Activated CD8-positive, alpha-beta memory T cell treated with anti-CD3 and anti-CD28 coated beads, Interleukin-2, amount 10 ng/mL, durations not matched to agents 7 days and 5 days (primary cell): ENCODE data around the gene NHS. TPM values are rescaled to one million over a fixed set of nuclear protein-coding genes. Genes with fewer than 3 reads are reported as not detected.

Source experiments
- ATAC-seq: fragments of 150-1000 bp; cut with Tn5 transposase; one replicate; pipeline ENCODE4 v1.10.0; 2021; ENCODE audit warnings: moderate library complexity
- CTCF ChIA-PET: fragments of 350-600 bp; sonication (Branson Sonifier 250); formaldehyde crosslinking; loops from one replicate; lab custom pipeline; 2021; ENCODE audit warnings: antibody characterized with exemption; lab: Charles Lee
- DNase-seq: peaks from one replicate; pipeline ENCODE4 v3.0.0-alpha.2; 2020
- H3K27ac Mint-ChIP-seq: one replicate; pipeline ENCODE4 v1.8.0; 2021; ENCODE audit warnings: mild to moderate bottlenecking, mixed read lengths
- H3K27me3 Mint-ChIP-seq: one replicate; pipeline ENCODE4 v1.8.0; 2021; ENCODE audit warnings: mixed read lengths
- H3K36me3 Mint-ChIP-seq: one replicate; pipeline ENCODE4 v1.8.0; 2021; ENCODE audit warnings: mild to moderate bottlenecking, mixed read lengths
- H3K4me1 Mint-ChIP-seq: one replicate; pipeline ENCODE4 v1.8.0; 2021; ENCODE audit warnings: mixed read lengths
- H3K4me3 Mint-ChIP-seq: one replicate; pipeline ENCODE4 v1.8.0; 2021; ENCODE audit warnings: mild to moderate bottlenecking, moderate library complexity, mixed read lengths
- H3K9me3 Mint-ChIP-seq: one replicate; pipeline ENCODE4 v1.8.0; 2022; ENCODE audit warnings: low read depth, mixed read lengths
- microRNA-seq: library from miRNA; unstranded; fragments of <30 nt; microRNA quantifications from one replicate; pipeline ENCODE4 v1.2.0, GENCODE V29; 2022
- total RNA-seq, 2 experiments: library from RNA; stranded (reverse); gene quantifications; one replicate each; pipeline ENCODE4 v1.2.3, GENCODE V29; 2021

NHS gene
- total RNA-seq, 2 experiments from 2014 or later = 1.4 to 10.1 TPM

GRCh38 chrX:17759990-17760389, 385.0 kb downstream of the NHS start:
- H3K9me3 Mint-ChIP-seq = no peaks in the 10 kb centered on the region
- ATAC-seq (no peak), DNase-seq (no peak)
- H3K27ac Mint-ChIP-seq = no peak overlapping the region
- no peaks in the 10 kb centered on the region for H3K36me3 Mint-ChIP-seq
- peaks cover 1% of the 10 kb centered on the region for H3K4me1 Mint-ChIP-seq
- no peak overlapping the region for H3K4me3 Mint-ChIP-seq
- H3K27me3 Mint-ChIP-seq = no peaks in the 10 kb centered on the region
- CTCF ChIA-PET = no interaction called here

- CTCF ChIA-PET = no interaction called here
- Mint-ChIP-seq H3K27ac (no peak overlapping the region), H3K36me3 (no peaks in the 10 kb centered on the region), H3K4me3 (no peak overlapping the region), H3K4me1 (no peaks in the 10 kb centered on the region), H3K9me3 (no peaks in the 10 kb centered on the region), H3K27me3 (no peaks in the 10 kb centered on the region)
- no peak for ATAC-seq
- no peak for DNase-seq
Observed at GRCh38 chrX:17767734-17768133, 392.7 kb downstream of the NHS start.

GRCh38 chrX:17768997-17769396, 394.0 kb downstream of the NHS start:
- ATAC-seq (no peak), DNase-seq (no peak)
- H3K27me3 Mint-ChIP-seq = no peaks in the 10 kb centered on the region
- CTCF ChIA-PET = no interaction called here
- H3K4me3 Mint-ChIP-seq = no peak overlapping the region
- no peaks in the 10 kb centered on the region for H3K9me3 Mint-ChIP-seq
- H3K4me1 Mint-ChIP-seq = no peaks in the 10 kb centered on the region
- no peaks in the 10 kb centered on the region for H3K36me3 Mint-ChIP-seq
- no peak overlapping the region for H3K27ac Mint-ChIP-seq

- Mint-ChIP-seq H3K9me3 (no peaks in the 10 kb centered on the region), H3K27me3 (no peaks in the 10 kb centered on the region), H3K4me1 (no peaks in the 10 kb centered on the region), H3K27ac (no peak overlapping the region), H3K4me3 (no peak overlapping the region), H3K36me3 (no peaks in the 10 kb centered on the region)
- DNase-seq (no peak), ATAC-seq (no peak)
- CTCF ChIA-PET = no interaction called here
Observed at GRCh38 chrX:17769701-17770269, 394.8 kb downstream of the NHS start.

GRCh38 chrX:17773221-17773876, 398.3 kb downstream of the NHS start:
- no peaks in the 10 kb centered on the region for H3K9me3 Mint-ChIP-seq
- H3K27me3 Mint-ChIP-seq = no peaks in the 10 kb centered on the region
- no peaks in the 10 kb centered on the region for H3K36me3 Mint-ChIP-seq
- H3K4me3 Mint-ChIP-seq = no peak overlapping the region
- no peak for ATAC-seq
- no peak overlapping the region for H3K27ac Mint-ChIP-seq
- no peaks in the 10 kb centered on the region for H3K4me1 Mint-ChIP-seq
- no peak for DNase-seq
- CTCF ChIA-PET = no interaction called here

GRCh38 chrX:17774053-17774452, 399.1 kb downstream of the NHS start:
- Mint-ChIP-seq H3K4me3 (no peak overlapping the region), H3K27me3 (no peaks in the 10 kb centered on the region), H3K36me3 (no peaks in the 10 kb centered on the region), H3K9me3 (no peaks in the 10 kb centered on the region), H3K27ac (no peak overlapping the region), H3K4me1 (no peaks in the 10 kb centered on the region)
- ATAC-seq (no peak), DNase-seq (no peak)
- CTCF ChIA-PET = no interaction called here

GRCh38 chrX:17778997-17779396, 404.0 kb downstream of the NHS start:
- no peaks in the 10 kb centered on the region for H3K4me1 Mint-ChIP-seq
- H3K27me3 Mint-ChIP-seq = no peaks in the 10 kb centered on the region
- DNase-seq (no peak), ATAC-seq (no peak)
- H3K36me3 Mint-ChIP-seq = no peaks in the 10 kb centered on the region
- CTCF ChIA-PET = no interaction called here
- no peak overlapping the region for H3K27ac Mint-ChIP-seq
- no peaks in the 10 kb centered on the region for H3K9me3 Mint-ChIP-seq
- H3K4me3 Mint-ChIP-seq = no peak overlapping the region

- CTCF ChIA-PET = no interaction called here
- Mint-ChIP-seq H3K36me3 (no peaks in the 10 kb centered on the region), H3K4me1 (no peaks in the 10 kb centered on the region), H3K27ac (no peak overlapping the region), H3K27me3 (no peaks in the 10 kb centered on the region), H3K9me3 (no peaks in the 10 kb centered on the region), H3K4me3 (no peak overlapping the region)
- DNase-seq (no peak), ATAC-seq (no peak)
Observed at GRCh38 chrX:17779434-17779833, 404.4 kb downstream of the NHS start.

Small RNA genes within 50 kb of the gene (microRNA-seq; reads per million reads assigned to microRNA genes)
- not detected for gene MIR4768
